SHP77 (cell line): ENCODE measurements around the gene ITGB6.

Experiments
- DNase-seq, 2 experiments: peaks; one replicate each; lab custom pipeline; 2025; lab: John Stamatoyannopoulos, UW

Gene ITGB6

GRCh38 chr2:160051371-160051800, 148.7 kb downstream of the ITGB6 start:
- DNase-seq: no peak

DNA sequence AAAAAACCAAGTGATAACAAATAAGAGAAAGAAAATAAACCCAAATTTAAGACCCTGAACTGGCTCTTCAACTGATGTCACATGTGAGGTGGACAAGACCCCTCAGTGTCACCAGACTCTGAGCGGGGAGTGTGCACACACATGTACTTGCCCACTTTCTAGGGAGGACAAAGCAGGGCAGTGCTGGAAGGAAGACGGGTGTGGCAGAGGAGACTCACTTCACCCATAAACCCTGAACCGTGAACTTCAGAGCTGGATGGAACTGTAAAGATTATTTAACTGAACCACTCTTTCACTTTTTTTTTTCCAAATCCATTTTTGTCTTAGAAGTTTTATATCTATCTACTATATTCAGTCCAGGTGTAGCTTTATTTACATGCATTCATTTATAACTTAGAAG, 149.9 kb downstream of the ITGB6 start:
- DNase-seq: no peak
